H1 (cell line): Measurements from ENCODE around the gene SMARCD1. TPM values are rescaled to one million over a fixed set of nuclear protein-coding genes. Genes with fewer than 3 reads are reported as not detected.

Experiments used
- CTCF ChIA-PET: fragments of 300-600 bp; sonication (Branson Sonifier 250); formaldehyde crosslinking; loops from one replicate; lab custom pipeline; 2021; ENCODE audit not compliant: partially characterized antibody; lab: Charles Lee
- POLR2A ChIA-PET: fragments of 300-600 bp; sonication (Branson Sonifier 250); formaldehyde crosslinking; loops from one replicate; lab custom pipeline; 2021; ENCODE audit warnings: inconsistent platforms; ENCODE audit not compliant: partially characterized antibody; lab: Charles Lee
- DNase-seq, 2 experiments: peaks; one replicate each; pipeline versions ENCODE4 v3.0.0 to v3.0.0-alpha.2; 2010 to 2022; ENCODE audit warnings: low spot score in 2 of 2, low read depth in 1 of 2, mixed read lengths in 1 of 2
- FAIRE-seq: peaks from 2 replicates; lab custom pipeline; 2011; peaks lifted over from hg19 to GRCh38; lab: Jason Lieb, UNC
- H2AFZ ChIP-seq: 2 replicates; pipeline ENCODE4 v1.8.1; 2012; ENCODE audit warnings: low read length, inconsistent platforms
- H2AK5ac ChIP-seq: 2 replicates; pipeline ENCODE4 v1.6.1; 2013; ENCODE audit warnings: low read depth, low read length
- H2BK120ac ChIP-seq: replicated peaks from 2 replicates; pipeline ENCODE3; 2013; ENCODE audit warnings: low read depth, low read length, inconsistent platforms
- H2BK12ac ChIP-seq: 2 replicates; pipeline ENCODE4 v1.6.1; 2013; ENCODE audit warnings: low read depth, low read length
- H2BK15ac ChIP-seq: 2 replicates; pipeline ENCODE4 v1.6.1; 2013; ENCODE audit warnings: low read length
- H2BK20ac ChIP-seq: 2 replicates; pipeline ENCODE4 v1.6.1; 2013; ENCODE audit warnings: low read length
- H2BK5ac ChIP-seq: 2 replicates; pipeline ENCODE4 v1.6.1; 2013; ENCODE audit warnings: low read depth, low read length
- H3K14ac ChIP-seq: 2 replicates; pipeline ENCODE4 v1.6.1; 2013; ENCODE audit warnings: inconsistent platforms; ENCODE audit not compliant: insufficient read length
- H3K18ac ChIP-seq: 2 replicates; pipeline ENCODE4 v1.6.1; 2013; ENCODE audit warnings: low read length; ENCODE audit errors: extremely low read depth
- H3K23ac ChIP-seq: 2 replicates; pipeline ENCODE4 v1.6.1; 2013; ENCODE audit warnings: inconsistent platforms; ENCODE audit not compliant: insufficient read length
- H3K23me2 ChIP-seq: 2 replicates; pipeline ENCODE4 v1.6.1; 2013; ENCODE audit warnings: low read depth, low read length
- H3K27ac ChIP-seq: 2 replicates; pipeline ENCODE4 v1.6.1; 2011; ENCODE audit warnings: low read depth, low read length, inconsistent platforms
- H3K27me3 ChIP-seq, 4 experiments: replicated peaks in 1 of 4; 1 replicate in 1 of 4; 2 replicates in 3 of 4; pipeline versions ENCODE4 v1.6.1 to v1.8.1; 2011 to 2013; ENCODE audit warnings: low read length in 3 of 4, mild to moderate bottlenecking in 3 of 4, inconsistent platforms in 2 of 4, mixed read lengths in 2 of 4, moderate library complexity in 1 of 4; ENCODE audit not compliant: control insufficient read depth in 3 of 4, insufficient read depth in 3 of 4; ENCODE audit errors: extremely low read depth in 1 of 4
- H3K36me3 ChIP-seq, 4 experiments: 2 replicates each; pipeline versions ENCODE4 v1.6.1 to v1.8.1; 2011 to 2013; ENCODE audit warnings: mild to moderate bottlenecking in 4 of 4, low read length in 3 of 4, moderate library complexity in 2 of 4, control low read depth in 1 of 4, inconsistent platforms in 1 of 4; ENCODE audit not compliant: insufficient read depth in 4 of 4, control insufficient read depth in 2 of 4
- H3K4ac ChIP-seq: replicated peaks from 2 replicates; pipeline ENCODE3; 2013; ENCODE audit warnings: low read length, low read depth, mixed read lengths, inconsistent platforms; ENCODE audit not compliant: insufficient read length
- H3K4me1 ChIP-seq, 4 experiments: replicated peaks in 1 of 4; 1 replicate in 1 of 4; 2 replicates in 3 of 4; pipeline versions ENCODE4 v1.6.1 to v1.8.1; 2011 to 2013; ENCODE audit warnings: low read length in 3 of 4, inconsistent platforms in 2 of 4, mixed read lengths in 1 of 4; ENCODE audit not compliant: insufficient read depth in 4 of 4, control insufficient read depth in 3 of 4
- H3K4me2 ChIP-seq, 2 experiments: 2 replicates each; pipeline versions ENCODE4 v1.6.1 to v1.8.1; 2011 to 2013; ENCODE audit warnings: low read depth in 2 of 2, low read length in 2 of 2, control low read depth in 1 of 2, inconsistent platforms in 1 of 2, mild to moderate bottlenecking in 1 of 2; ENCODE audit not compliant: insufficient read depth in 1 of 2
- H3K4me3 ChIP-seq, 4 experiments: fragments of 200-600, 300-600 bp in 1 of 4; sonication (generic), shearing (Covaris generic), sonication (Bioruptor Twin) in 1 of 4; 2 replicates each; pipeline versions ENCODE4 v1.5.1 to v1.8.1; 2011 to 2016; ENCODE audit warnings: low read length in 4 of 4, low read depth in 3 of 4, control low read depth in 2 of 4, inconsistent platforms in 2 of 4, mild to moderate bottlenecking in 2 of 4, mixed read lengths in 1 of 4, moderate library complexity in 1 of 4; ENCODE audit not compliant: insufficient read depth in 2 of 4; ENCODE audit errors: extremely low read depth in 1 of 4
- H3K56ac ChIP-seq: replicated peaks from 2 replicates; pipeline ENCODE3; 2013; ENCODE audit warnings: low read depth, mild to moderate bottlenecking, mixed read lengths, low read length, inconsistent platforms; ENCODE audit not compliant: insufficient read length
- H3K79me1 ChIP-seq: 2 replicates; pipeline ENCODE4 v1.6.1; 2013; ENCODE audit warnings: low read depth, low read length, control low read depth
- H3K79me2 ChIP-seq, 2 experiments: 2 replicates each; pipeline versions ENCODE4 v1.6.1 to v1.8.1; 2012 to 2013; ENCODE audit warnings: low read length in 2 of 2, mild to moderate bottlenecking in 2 of 2, inconsistent platforms in 1 of 2; ENCODE audit not compliant: insufficient read depth in 2 of 2, control insufficient read depth in 1 of 2
- H3K9ac ChIP-seq, 4 experiments: replicated peaks in 1 of 4; 1 replicate in 1 of 4; 2 replicates in 3 of 4; pipeline versions ENCODE4 v1.6.1 to v1.8.1; 2011 to 2013; ENCODE audit warnings: low read depth in 3 of 4, low read length in 3 of 4, control low read depth in 2 of 4, mild to moderate bottlenecking in 2 of 4, moderate library complexity in 2 of 4, inconsistent platforms in 1 of 4; ENCODE audit errors: extremely low read depth in 1 of 4
- H3K9me3 ChIP-seq, 2 experiments: 2 replicates each; pipeline versions ENCODE4 v1.6.1 to v1.8.1; 2012 to 2013; ENCODE audit warnings: mild to moderate bottlenecking in 2 of 2, moderate library complexity in 2 of 2, control low read depth in 1 of 2, inconsistent platforms in 1 of 2, low read depth in 1 of 2, low read length in 1 of 2, mixed read lengths in 1 of 2; ENCODE audit not compliant: insufficient read depth in 2 of 2
- H4K20me1 ChIP-seq, 2 experiments: replicated peaks in 1 of 2; 2 replicates each; pipeline versions ENCODE3 to v1.8.1; 2011 to 2013; ENCODE audit warnings: inconsistent platforms in 2 of 2, low read length in 2 of 2, mild to moderate bottlenecking in 1 of 2; ENCODE audit not compliant: insufficient read depth in 2 of 2, control insufficient read depth in 1 of 2
- H4K5ac ChIP-seq: 2 replicates; pipeline ENCODE4 v1.6.1; 2013; ENCODE audit warnings: low read length, low read depth, mixed read lengths, inconsistent platforms; ENCODE audit not compliant: insufficient read length
- H4K8ac ChIP-seq: 2 replicates; pipeline ENCODE4 v1.8.0; 2013; ENCODE audit warnings: mild to moderate bottlenecking, moderate library complexity, low read length, inconsistent platforms; ENCODE audit not compliant: insufficient read depth; ENCODE audit errors: extremely low read depth
- H4K91ac ChIP-seq: replicated peaks from 2 replicates; pipeline ENCODE3; 2013; ENCODE audit warnings: low read length, mixed read lengths, inconsistent platforms; ENCODE audit not compliant: insufficient read length
- GABPA ChIP-seq: IDR thresholded peaks from 2 replicates; pipeline ENCODE4 v1.6.1; 2011; ENCODE audit warnings: mild to moderate bottlenecking, low read length, moderate library complexity, borderline replicate concordance; ENCODE audit not compliant: insufficient read depth
- WGBS, 2 experiments: shearing (Covaris generic) in 1 of 2; methylation state at CpG; one replicate each; pipeline versions ENCODE4 v1.1.6 to v1.1.7; 2013 to 2015; ENCODE audit warnings: low lambda C conversion rate in 2 of 2, mixed read lengths in 2 of 2, inconsistent platforms in 1 of 2, low coverage in 1 of 2, missing lambda C conversion rate in 1 of 2; ENCODE audit not compliant: insufficient replicate concordance in 2 of 2, insufficient coverage in 1 of 2, insufficient read length in 1 of 2; ENCODE audit errors: extremely low coverage in 1 of 2, missing lambda C conversion rate in 1 of 2; 5-methylcytosine and 5-hydroxymethylcytosine counted together
- polyA plus RNA-seq, 7 experiments: library from polyadenylated mRNA; depleted of rRNA in 3 of 7; stranded (reverse) in 5 of 7; unstranded in 2 of 7; fragments of >200 nt in 5 of 7; fragments of 200-250 nt in 2 of 7; gene quantifications; 1 replicate in 5 of 7; 2 replicates in 1 of 7; 4 replicates in 1 of 7; pipeline versions ENCODE4 v1.2.1 to v1.2.3, GENCODE V29; 2011 to 2013; ENCODE audit warnings: missing spikeins in 2 of 7, mixed read lengths in 2 of 7
- total RNA-seq: library from RNA; stranded (reverse); fragmentation: NEBNext Ultra II Directional; extraction: Animal tissue kit (Norgen Biotek cat#: 25700); gene quantifications from 2 replicates; pipeline ENCODE4 v1.2.1, GENCODE V29; 2021
- TF ChIP-seq, protein P1 (sequence below), 3 experiments: IDR thresholded peaks; 1 replicate in 2 of 3; 2 replicates in 1 of 3; pipeline versions ENCODE4 v1.5.1 to v1.6.1; 2011; ENCODE audit warnings: low read length in 3 of 3, mild to moderate bottlenecking in 3 of 3, inconsistent platforms in 2 of 3, low read depth in 1 of 3, moderate library complexity in 1 of 3; ENCODE audit not compliant: insufficient read depth in 1 of 3; ENCODE audit errors: control extremely low read depth in 1 of 3

Gene SMARCD1
- total and polyA plus RNA-seq, 2 of the 8 experiments (the other 6 are each of a cell fraction or from before 2014, with no cell fraction given): 128 to 130 TPM

DNA sequence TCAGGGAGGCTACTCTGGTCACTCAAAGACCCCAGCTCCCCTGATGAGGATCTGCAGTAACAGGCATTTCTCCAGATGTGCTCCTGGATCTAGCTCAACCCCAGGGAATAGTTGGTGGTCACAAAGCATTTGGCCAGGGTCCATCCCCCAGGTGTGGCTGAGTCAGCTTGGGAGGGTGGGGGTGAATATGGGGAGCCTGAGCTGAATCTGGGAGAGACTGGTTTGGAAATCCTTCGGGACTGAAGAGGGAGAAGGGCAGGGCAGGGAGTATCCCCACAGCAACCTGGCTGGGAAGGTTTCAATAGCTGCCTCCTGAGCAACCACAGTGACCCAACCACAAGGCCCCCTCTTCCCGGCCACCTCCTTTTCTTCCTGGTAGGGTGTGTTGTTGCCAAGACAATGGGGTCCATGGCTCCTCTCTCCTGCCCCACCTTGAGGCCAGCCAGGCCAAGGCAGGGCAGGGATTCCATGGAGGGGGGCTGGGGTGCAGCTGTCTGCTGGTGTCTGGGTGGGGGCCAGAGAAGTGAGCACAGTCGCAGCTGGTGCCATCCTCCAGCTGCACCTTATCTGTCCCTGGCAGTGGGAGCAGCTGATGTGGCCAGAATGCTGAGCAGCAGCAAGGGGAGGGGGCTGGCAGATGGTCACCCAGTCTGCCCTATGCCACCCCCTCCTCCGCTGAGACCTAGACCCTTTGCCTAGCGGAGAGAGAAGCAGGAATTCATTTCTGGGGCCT lies 22.2 kb upstream of the SMARCD1 start:
- Histone ChIP-seq H2BK5ac (no peak overlapping the region), H2BK120ac (no peak overlapping the region), H3K27ac (no peak overlapping the region), H3K9ac (no peak overlapping the region), H2BK20ac (no peak overlapping the region), H2AK5ac (no peak overlapping the region), H4K5ac (no peak overlapping the region), H2BK15ac (no peak overlapping the region), H4K91ac (no peak overlapping the region), H3K23me2 (no peaks in the 10 kb centered on the region), H3K36me3 (no peaks in the 10 kb centered on the region), H3K4ac (no peak overlapping the region), H3K4me3 (no peak overlapping the region), H4K20me1 (peaks cover 0 to 2% of the 10 kb centered on the region in 2 experiments), H3K18ac (no peak overlapping the region), H4K8ac (no peak overlapping the region), H3K56ac (no peak overlapping the region), H2AFZ (no peak overlapping the region), H2BK12ac (no peak overlapping the region), H3K79me2 (no peaks in the 10 kb centered on the region), H3K23ac (no peak overlapping the region), H3K4me2 (no peak overlapping the region), H3K9me3 (no peaks in the 10 kb centered on the region), H3K27me3 (peaks cover 9 to 38% (median 21%) of the 10 kb centered on the region in 4 experiments), H3K79me1 (no peaks in the 10 kb centered on the region), H3K14ac (no peak overlapping the region), H3K4me1 (peaks cover 0 to 5% (median 0%) of the 10 kb centered on the region in 4 experiments; a peak in 1 of 7 replicates)
- DNase-seq (no peak), FAIRE-seq (no peak)
- POLR2A ChIA-PET: interaction anchor here (0.6 to 1.0 kb wide), 4 partner anchors 11 to 229 kb away, joined by 3 to 4 read pairs (median 3); no protein-coding TSS in a partner anchor
- CTCF ChIA-PET: interaction anchor here (0.6 to 22.8 kb wide), 8 partner anchors 9 to 419 kb away, joined by 3 to 420 read pairs (median 4); partner anchors contain the start of genes AQP6 and SMARCD1
- TF ChIP-seq GABPA: no peak
- TF ChIP-seq, protein P1, sequence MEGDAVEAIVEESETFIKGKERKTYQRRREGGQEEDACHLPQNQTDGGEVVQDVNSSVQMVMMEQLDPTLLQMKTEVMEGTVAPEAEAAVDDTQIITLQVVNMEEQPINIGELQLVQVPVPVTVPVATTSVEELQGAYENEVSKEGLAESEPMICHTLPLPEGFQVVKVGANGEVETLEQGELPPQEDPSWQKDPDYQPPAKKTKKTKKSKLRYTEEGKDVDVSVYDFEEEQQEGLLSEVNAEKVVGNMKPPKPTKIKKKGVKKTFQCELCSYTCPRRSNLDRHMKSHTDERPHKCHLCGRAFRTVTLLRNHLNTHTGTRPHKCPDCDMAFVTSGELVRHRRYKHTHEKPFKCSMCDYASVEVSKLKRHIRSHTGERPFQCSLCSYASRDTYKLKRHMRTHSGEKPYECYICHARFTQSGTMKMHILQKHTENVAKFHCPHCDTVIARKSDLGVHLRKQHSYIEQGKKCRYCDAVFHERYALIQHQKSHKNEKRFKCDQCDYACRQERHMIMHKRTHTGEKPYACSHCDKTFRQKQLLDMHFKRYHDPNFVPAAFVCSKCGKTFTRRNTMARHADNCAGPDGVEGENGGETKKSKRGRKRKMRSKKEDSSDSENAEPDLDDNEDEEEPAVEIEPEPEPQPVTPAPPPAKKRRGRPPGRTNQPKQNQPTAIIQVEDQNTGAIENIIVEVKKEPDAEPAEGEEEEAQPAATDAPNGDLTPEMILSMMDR (IDR thresholded peaks at IDR 0.05; ENCODE audit: control extremely low read depth in 1 of 3, insufficient read depth in 1 of 3, low read depth in 1 of 3, low read length in 3 of 3): peak in 2 of 3 experiments; percentile 17 to 20; a peak in 2 of 4 replicates
- 83% methylated on average over 5 of the region's 5 CpGs; no CpG with 5 or more reads in 1 of the 2 experiments for WGBS, 2 experiments
